Measurements from ENCODE around the gene COL26A1.

The COL26A1 gene

DNA sequence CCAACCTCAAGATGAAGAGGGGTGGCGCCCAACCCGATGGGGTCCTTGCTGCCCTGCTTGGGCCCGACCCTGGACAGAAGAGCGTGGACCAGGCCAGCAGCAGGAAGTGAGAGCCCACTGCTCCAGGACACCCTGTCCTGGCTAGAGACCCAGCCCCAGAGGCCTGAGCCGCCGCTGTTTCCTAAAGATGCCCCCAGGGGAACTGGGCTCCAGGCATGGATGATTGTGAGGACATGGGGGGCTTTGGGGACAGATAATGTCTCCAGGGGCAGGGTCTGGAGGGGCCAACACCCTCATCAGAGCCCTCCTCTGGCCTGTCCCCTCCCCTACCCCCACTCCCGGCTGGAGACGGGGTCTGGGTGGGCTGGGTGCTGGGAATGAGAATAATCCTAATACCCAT, 194.7 kb downstream of the COL26A1 start:
- Histone ChIP-seq H3K4me3 (ENCODE audit: low read depth, low read length) (no peak overlapping the region), H2BK12ac (ENCODE audit: low read length) (no peak overlapping the region), H3K9me3 (ENCODE audit: insufficient read depth, low read depth, low read length) (no peaks in the 10 kb centered on the region), H2BK120ac (ENCODE audit: insufficient read depth, low read length, poor library complexity) (no peak overlapping the region), H2BK5ac (ENCODE audit: low read depth, low read length, poor library complexity) (no peak overlapping the region), H3K14ac (ENCODE audit: low read length) (no peak overlapping the region), H3K79me2 (ENCODE audit: control insufficient read depth, insufficient read depth, low read length, poor library complexity) (no peaks in the 10 kb centered on the region), H3K79me1 (ENCODE audit: low read length) (no peaks in the 10 kb centered on the region), H3K9ac (ENCODE audit: low read length) (no peak overlapping the region), H3K18ac (ENCODE audit: low read length) (no peak overlapping the region), H4K12ac (ENCODE audit: low read depth, low read length) (no peak overlapping the region), H4K8ac (ENCODE audit: low read depth, low read length) (no peak overlapping the region), H3K4me2 (ENCODE audit: low read length) (no peak overlapping the region), H3K27me3 (ENCODE audit: insufficient read depth, low read length) (no peaks in the 10 kb centered on the region), H3K23ac (ENCODE audit: low read length) (no peak overlapping the region), H2AK5ac (ENCODE audit: low read length) (no peak overlapping the region), H3K4ac (ENCODE audit: low read depth, low read length) (no peak overlapping the region), H2AFZ (ENCODE audit: insufficient read depth, low read length, poor library complexity) (no peak overlapping the region), H3K4me1 (ENCODE audit: control insufficient read depth in 1 of 2, insufficient read depth in 2 of 2, low read length in 2 of 2) (no peaks in the 10 kb centered on the region), H3K27ac (ENCODE audit: low read depth, low read length) (no peak overlapping the region), H4K91ac (ENCODE audit: low read depth, low read length) (no peak overlapping the region), H3K36me3 (ENCODE audit: control insufficient read depth in 1 of 2, insufficient read depth in 2 of 2, low read length in 2 of 2) (peaks cover 12 to 20% of the 10 kb centered on the region in 2 experiments)
- no CpG with 5 or more reads among the region's 8 CpGs for WGBS (ENCODE audit: extremely low coverage, insufficient coverage, insufficient read length)
- no peak for DNase-seq

- no peak overlapping the region for H2BK120ac ChIP-seq (ENCODE audit: insufficient read depth, low read length, poor library complexity)
- no peaks in the 10 kb centered on the region for H3K9me3 ChIP-seq (ENCODE audit: insufficient read depth, low read depth, low read length)
- no peaks in the 10 kb centered on the region for H3K79me2 ChIP-seq (ENCODE audit: control insufficient read depth, insufficient read depth, low read length, poor library complexity)
- H3K4me2 ChIP-seq (ENCODE audit: low read length) = no peak overlapping the region
- H2AK5ac ChIP-seq (ENCODE audit: low read length) = no peak overlapping the region
- no peak overlapping the region for H2BK5ac ChIP-seq (ENCODE audit: low read depth, low read length, poor library complexity)
- H4K12ac ChIP-seq (ENCODE audit: low read depth, low read length) = no peak overlapping the region
- H2BK12ac ChIP-seq (ENCODE audit: low read length) = no peak overlapping the region
- H3K23ac ChIP-seq (ENCODE audit: low read length) = no peak overlapping the region
- H3K9ac ChIP-seq (ENCODE audit: low read length) = no peak overlapping the region
- H3K18ac ChIP-seq (ENCODE audit: low read length) = no peak overlapping the region
- no peak overlapping the region for H3K4me3 ChIP-seq (ENCODE audit: low read depth, low read length)
- peaks cover 9 to 17% of the 10 kb centered on the region in 2 experiments for H3K36me3 ChIP-seq (ENCODE audit: control insufficient read depth in 1 of 2, insufficient read depth in 2 of 2, low read length in 2 of 2)
- WGBS (ENCODE audit: extremely low coverage, insufficient coverage, insufficient read length) = no CpG with 5 or more reads among the region's 9 CpGs
- H3K27me3 ChIP-seq (ENCODE audit: insufficient read depth, low read length) = no peaks in the 10 kb centered on the region
- H3K4ac ChIP-seq (ENCODE audit: low read depth, low read length) = no peak overlapping the region
- H3K14ac ChIP-seq (ENCODE audit: low read length) = no peak overlapping the region
- no peak overlapping the region for H4K8ac ChIP-seq (ENCODE audit: low read depth, low read length)
- no peak for DNase-seq
- H2AFZ ChIP-seq (ENCODE audit: insufficient read depth, low read length, poor library complexity) = no peak overlapping the region
- no peak overlapping the region for H3K27ac ChIP-seq (ENCODE audit: low read depth, low read length)
- H4K91ac ChIP-seq (ENCODE audit: low read depth, low read length) = no peak overlapping the region
- H3K4me1 ChIP-seq (ENCODE audit: control insufficient read depth in 1 of 2, insufficient read depth in 2 of 2, low read length in 2 of 2) = no peaks in the 10 kb centered on the region
- no peaks in the 10 kb centered on the region for H3K79me1 ChIP-seq (ENCODE audit: low read length)
Observed at GRCh38 chr7:101557978-101558741, 195.5 kb downstream of the COL26A1 start.

- H3K27me3 ChIP-seq (ENCODE audit: insufficient read depth, low read length) = no peaks in the 10 kb centered on the region
- no peak overlapping the region for H3K4me3 ChIP-seq (ENCODE audit: low read depth, low read length)
- H3K9ac ChIP-seq (ENCODE audit: low read length) = no peak overlapping the region
- peaks cover 7 to 14% of the 10 kb centered on the region in 2 experiments for H3K36me3 ChIP-seq (ENCODE audit: control insufficient read depth in 1 of 2, insufficient read depth in 2 of 2, low read length in 2 of 2)
- H3K9me3 ChIP-seq (ENCODE audit: insufficient read depth, low read depth, low read length) = no peaks in the 10 kb centered on the region
- H4K12ac ChIP-seq (ENCODE audit: low read depth, low read length) = no peak overlapping the region
- WGBS (ENCODE audit: extremely low coverage, insufficient coverage, insufficient read length) = no CpG with 5 or more reads among the region's 9 CpGs
- DNase-seq = no peak
- no peak overlapping the region for H4K91ac ChIP-seq (ENCODE audit: low read depth, low read length)
- peaks cover 0 to under 1% of the 10 kb centered on the region in 2 experiments for H3K4me1 ChIP-seq (ENCODE audit: control insufficient read depth in 1 of 2, insufficient read depth in 2 of 2, low read length in 2 of 2)
- H2BK12ac ChIP-seq (ENCODE audit: low read length) = no peak overlapping the region
- no peak overlapping the region for H2AK5ac ChIP-seq (ENCODE audit: low read length)
- H3K4me2 ChIP-seq (ENCODE audit: low read length) = no peak overlapping the region
- no peak overlapping the region for H2BK5ac ChIP-seq (ENCODE audit: low read depth, low read length, poor library complexity)
- H3K18ac ChIP-seq (ENCODE audit: low read length) = no peak overlapping the region
- no peaks in the 10 kb centered on the region for H3K79me1 ChIP-seq (ENCODE audit: low read length)
- no peak overlapping the region for H2AFZ ChIP-seq (ENCODE audit: insufficient read depth, low read length, poor library complexity)
- no peaks in the 10 kb centered on the region for H3K79me2 ChIP-seq (ENCODE audit: control insufficient read depth, insufficient read depth, low read length, poor library complexity)
- H3K23ac ChIP-seq (ENCODE audit: low read length) = no peak overlapping the region
- no peak overlapping the region for H4K8ac ChIP-seq (ENCODE audit: low read depth, low read length)
- H2BK120ac ChIP-seq (ENCODE audit: insufficient read depth, low read length, poor library complexity) = no peak overlapping the region
- no peak overlapping the region for H3K27ac ChIP-seq (ENCODE audit: low read depth, low read length)
- no peak overlapping the region for H3K4ac ChIP-seq (ENCODE audit: low read depth, low read length)
- no peak overlapping the region for H3K14ac ChIP-seq (ENCODE audit: low read length)
Observed at GRCh38 chr7:101558742-101559325, 196.2 kb downstream of the COL26A1 start.

DNA sequence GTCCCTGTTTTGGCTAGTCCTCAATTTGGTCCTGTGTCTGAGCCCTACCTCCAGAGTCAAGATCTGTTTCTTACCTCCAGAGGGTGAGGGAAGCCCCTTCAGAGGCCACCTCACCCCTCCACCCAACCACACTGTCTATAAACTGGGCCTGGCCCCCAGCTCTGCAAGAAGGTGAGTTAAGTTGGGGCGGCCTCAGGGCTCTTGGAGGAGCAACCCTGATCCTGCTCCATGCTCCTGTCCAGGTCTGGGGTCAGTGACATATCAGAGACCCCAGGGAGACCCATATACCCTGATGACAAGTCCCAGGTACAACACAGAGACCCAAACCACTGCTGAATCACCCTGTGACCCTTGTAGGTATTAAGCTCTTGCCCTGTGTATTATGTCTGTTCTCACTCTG, 196.9 kb downstream of the COL26A1 start:
- WGBS (ENCODE audit: extremely low coverage, insufficient coverage, insufficient read length) = no CpG with 5 or more reads among the region's 1 CpG

More for the DNA sequence above, 196.9 kb downstream of the COL26A1 start:
- H2BK120ac ChIP-seq (ENCODE audit: insufficient read depth, low read length, poor library complexity) = no peak overlapping the region
- H3K4me1 ChIP-seq (ENCODE audit: control insufficient read depth in 1 of 2, insufficient read depth in 2 of 2, low read length in 2 of 2) = peaks cover 0 to 6% of the 10 kb centered on the region in 2 experiments
- no peak overlapping the region for H4K8ac ChIP-seq (ENCODE audit: low read depth, low read length)
- no peak overlapping the region for H2AK5ac ChIP-seq (ENCODE audit: low read length)
- H3K14ac ChIP-seq (ENCODE audit: low read length) = no peak overlapping the region
- H3K27ac ChIP-seq (ENCODE audit: low read depth, low read length) = no peak overlapping the region
- H3K4me2 ChIP-seq (ENCODE audit: low read length) = no peak overlapping the region
- H3K79me1 ChIP-seq (ENCODE audit: low read length) = no peaks in the 10 kb centered on the region
- H3K4ac ChIP-seq (ENCODE audit: low read depth, low read length) = no peak overlapping the region
- no peak overlapping the region for H4K12ac ChIP-seq (ENCODE audit: low read depth, low read length)
- no peak overlapping the region for H2BK12ac ChIP-seq (ENCODE audit: low read length)
- H3K23ac ChIP-seq (ENCODE audit: low read length) = no peak overlapping the region
- DNase-seq = no peak
- H3K79me2 ChIP-seq (ENCODE audit: control insufficient read depth, insufficient read depth, low read length, poor library complexity) = no peaks in the 10 kb centered on the region
- H3K4me3 ChIP-seq (ENCODE audit: low read depth, low read length) = no peak overlapping the region
- no peak overlapping the region for H3K18ac ChIP-seq (ENCODE audit: low read length)
- H3K9me3 ChIP-seq (ENCODE audit: insufficient read depth, low read depth, low read length) = no peaks in the 10 kb centered on the region
- no peak overlapping the region for H2BK5ac ChIP-seq (ENCODE audit: low read depth, low read length, poor library complexity)
- H3K36me3 ChIP-seq (ENCODE audit: control insufficient read depth in 1 of 2, insufficient read depth in 2 of 2, low read length in 2 of 2) = peaks cover 7 to 14% of the 10 kb centered on the region in 2 experiments
- no peak overlapping the region for H2AFZ ChIP-seq (ENCODE audit: insufficient read depth, low read length, poor library complexity)
- H4K91ac ChIP-seq (ENCODE audit: low read depth, low read length) = no peak overlapping the region
- no peak overlapping the region for H3K9ac ChIP-seq (ENCODE audit: low read length)
- no peaks in the 10 kb centered on the region for H3K27me3 ChIP-seq (ENCODE audit: insufficient read depth, low read length)
